NCI-H345 treated with DMSO at 0.1 percent for 48 hours (cell line): ENCODE data around the gene SLC35G3.
A peak's percentile ranks its signal among the peaks of the same experiment; 100 is the strongest.
"Not testable (repeated sequence)": the region's sequence is repeated elsewhere in the genome, so short reads cannot be mapped to it uniquely, and the experiment has no call there.

ENCODE experiments used
- DNase-seq: peaks from one replicate; lab custom pipeline; 2025; ENCODE audit not compliant: unreplicated experiment; lab: John Stamatoyannopoulos, UW

The SLC35G3 gene

DNA sequence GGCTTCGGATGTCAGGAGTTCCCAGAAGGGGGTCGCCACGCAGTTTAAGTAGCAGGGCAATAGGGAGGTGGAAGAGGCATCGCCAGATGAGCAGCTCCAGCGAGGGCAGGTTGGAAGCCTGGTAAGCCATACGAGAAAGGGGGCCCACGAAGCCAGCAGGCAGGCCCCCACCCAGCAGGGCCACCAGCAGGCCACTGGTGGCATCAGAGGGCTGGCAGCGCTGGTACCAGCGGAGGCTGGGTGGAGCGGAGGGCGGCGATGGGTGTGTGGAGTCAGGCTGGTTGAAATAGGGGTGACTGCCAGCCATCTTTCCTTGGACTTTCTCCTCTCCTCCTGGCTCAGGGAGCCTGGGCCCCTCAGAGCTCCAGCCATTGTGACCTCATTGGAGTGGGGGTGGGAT, at the start of gene SLC35G3:
Gene SLC35G3, minus strand, starts transcription at position 393 of the 400 bp plus-strand sequence. Its CDS starts 86 bp downstream, at position 307.
- DNase-seq: not testable (repeated sequence)

DNA sequence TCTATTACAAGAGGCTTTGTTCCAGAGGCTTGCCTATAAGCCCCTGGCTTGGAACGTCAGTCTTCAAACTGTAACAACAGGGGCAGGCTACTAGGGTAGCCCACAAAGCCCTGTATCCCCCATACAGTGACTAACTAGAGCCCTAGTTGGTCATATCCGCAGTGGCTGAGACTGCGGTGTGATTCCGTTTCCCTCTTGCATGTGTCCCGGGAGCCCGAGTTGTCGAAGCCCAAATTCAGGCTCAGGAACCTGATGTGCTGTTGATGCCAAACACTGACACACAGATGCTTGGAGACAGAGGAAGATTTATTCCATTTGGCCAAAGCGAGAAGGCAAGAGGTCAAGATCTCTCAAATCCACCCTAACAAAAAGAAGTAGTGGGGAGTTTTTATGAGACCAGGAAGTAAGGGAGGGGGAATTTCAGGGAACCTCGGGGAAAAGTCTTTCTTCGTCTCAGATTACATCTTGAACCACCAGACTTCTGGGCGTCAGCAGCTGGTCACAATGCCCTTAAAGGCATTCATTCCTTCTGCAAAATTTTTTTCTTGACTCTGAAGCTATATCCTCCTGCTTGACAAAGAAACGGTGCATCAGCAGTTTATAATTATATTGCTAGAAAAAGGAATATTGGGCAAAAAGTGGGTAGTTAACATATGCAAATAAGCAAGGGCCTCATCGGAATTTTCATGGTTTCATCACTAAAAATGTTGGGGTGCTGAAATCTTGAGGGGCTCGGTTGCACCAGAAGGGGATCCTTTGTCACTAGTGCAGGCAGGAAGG, 49.6 kb upstream of the SLC35G3 start:
- DNase-seq: no peak

DNA sequence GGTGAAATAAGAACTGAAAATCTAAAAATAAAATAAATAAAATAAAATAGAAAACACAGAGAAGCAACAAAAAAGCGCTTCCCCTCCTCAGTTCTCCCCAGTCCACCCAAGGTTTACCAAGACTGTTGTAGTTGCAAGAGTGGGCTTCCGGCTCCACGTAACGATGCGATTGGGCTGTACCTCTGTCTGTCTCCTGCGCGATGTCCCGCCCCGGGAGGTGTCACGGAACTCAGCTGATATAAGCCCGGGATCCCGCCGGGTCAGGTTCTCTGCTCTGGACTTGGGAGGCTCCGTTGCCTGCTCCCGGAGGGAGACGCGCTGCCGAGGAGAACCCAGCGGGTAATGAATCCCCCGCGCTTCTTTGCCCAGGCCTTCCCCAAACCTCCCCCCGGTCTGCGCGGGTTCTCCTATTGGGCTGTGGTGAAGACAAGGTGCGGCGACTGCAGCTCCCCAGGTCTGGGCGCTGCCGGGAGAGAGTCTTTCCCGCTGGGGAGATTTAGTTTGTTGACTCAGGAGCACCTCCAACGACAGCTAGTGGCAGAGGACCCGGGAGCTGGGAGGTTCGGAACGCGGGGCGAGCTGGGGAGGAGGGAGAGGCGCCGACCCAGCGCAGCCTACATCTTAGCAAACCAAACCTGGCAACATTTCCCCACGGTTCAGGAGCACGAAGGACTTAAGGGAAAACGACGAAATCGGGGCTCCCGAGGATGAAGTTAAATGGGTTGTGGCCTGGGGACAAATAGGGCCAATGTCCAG, 48.8 kb upstream of the SLC35G3 start, which contains the start of gene SLFN5:
Gene SLFN5, plus strand, starts transcription at position 268 of the 756 bp plus-strand sequence. CDS start 15,619 bp downstream, outside the sequence.
- peak; percentile 71 for DNase-seq

DNA sequence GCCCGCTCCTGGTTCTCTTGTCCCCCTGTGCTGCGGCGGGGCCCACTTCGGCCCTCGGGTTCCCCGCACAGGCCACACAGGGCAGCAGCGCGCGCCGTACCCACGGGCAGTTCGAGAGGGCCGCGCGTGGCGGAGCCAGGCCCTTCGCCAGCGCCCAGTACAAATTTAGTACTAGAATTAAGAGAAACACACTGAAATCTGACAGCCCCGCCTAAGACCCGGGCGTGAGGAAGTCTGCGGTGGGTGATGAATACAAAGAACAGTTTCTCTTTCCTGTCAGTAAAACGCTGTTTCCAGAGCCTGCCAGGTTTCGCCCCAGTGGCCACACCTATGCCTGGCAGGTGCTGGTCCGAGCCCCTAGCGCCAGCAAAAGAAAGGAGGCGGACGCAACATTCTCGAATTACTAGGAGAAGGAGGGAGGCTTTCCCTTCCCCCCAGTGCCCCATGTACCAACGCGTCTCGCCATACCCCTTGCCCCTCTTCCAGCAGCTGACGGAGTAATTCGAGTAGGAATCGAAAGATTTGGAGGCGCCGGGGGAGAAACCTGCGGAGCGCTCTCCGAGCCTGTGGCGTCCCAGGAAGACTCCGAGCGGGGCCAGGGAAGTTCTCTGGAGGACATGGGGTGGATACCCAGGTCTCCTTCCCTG, 48.1 kb upstream of the SLC35G3 start:
- peak; percentile 49 for DNase-seq

DNA sequence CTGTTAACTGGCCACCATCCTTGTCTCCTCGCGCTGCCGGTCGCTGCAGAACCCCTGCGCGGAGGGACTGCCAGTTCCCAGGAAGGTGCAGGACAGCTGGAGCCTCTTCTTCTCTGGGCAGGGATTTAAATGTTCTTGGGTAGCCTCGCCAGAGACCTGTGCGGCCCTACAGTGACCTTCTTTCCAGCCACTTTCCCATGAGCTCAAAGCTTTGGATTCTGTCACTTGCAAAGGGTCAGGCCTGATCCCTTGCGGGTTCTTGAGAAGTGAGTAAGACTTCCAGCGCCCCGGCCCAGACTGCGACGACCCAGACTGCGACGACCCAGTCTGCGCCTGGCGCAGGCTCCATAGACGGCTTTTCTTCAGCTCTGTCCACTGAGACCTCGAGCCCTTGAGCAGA, 47.3 kb upstream of the SLC35G3 start:
- no peak for DNase-seq

DNA sequence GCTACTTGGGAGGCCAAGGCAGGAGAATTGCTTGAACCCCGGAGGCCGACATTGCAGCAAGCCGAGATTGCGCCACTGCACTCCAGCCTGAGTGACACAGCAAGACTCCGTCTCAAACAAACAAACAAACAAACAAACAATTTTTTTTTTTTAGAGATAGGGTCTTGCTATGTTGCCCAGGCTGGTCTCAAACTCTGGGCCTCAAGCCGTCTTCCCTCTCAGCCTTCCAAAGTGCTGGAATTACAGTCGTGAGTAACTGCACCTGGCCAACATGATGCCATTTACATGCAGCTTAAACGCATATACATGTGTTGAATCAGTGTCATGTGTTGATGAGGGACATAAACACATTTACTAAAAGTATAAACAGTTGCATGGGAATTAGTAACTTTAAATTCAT, 46.7 kb upstream of the SLC35G3 start:
- DNase-seq: no peak

DNA sequence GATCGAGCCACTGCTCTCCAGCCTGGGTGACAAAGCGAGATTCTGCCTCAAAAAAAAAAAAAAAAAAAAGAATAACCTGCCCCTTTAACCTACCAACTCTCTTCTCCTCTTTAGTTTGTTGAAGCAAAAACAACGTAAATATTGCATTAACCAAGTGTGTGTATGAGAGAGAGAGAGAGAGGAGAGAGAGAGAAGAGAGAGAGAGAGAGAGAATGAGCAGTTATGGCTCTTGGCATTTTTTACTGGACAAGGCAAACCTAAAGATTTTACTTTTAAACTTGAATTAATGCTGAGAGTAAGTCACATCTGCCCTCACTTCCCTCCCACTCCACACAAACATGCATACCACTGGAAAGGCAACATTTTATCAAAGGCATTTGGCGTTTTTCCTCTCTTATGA, 45.6 kb upstream of the SLC35G3 start:
- DNase-seq: no peak

DNA sequence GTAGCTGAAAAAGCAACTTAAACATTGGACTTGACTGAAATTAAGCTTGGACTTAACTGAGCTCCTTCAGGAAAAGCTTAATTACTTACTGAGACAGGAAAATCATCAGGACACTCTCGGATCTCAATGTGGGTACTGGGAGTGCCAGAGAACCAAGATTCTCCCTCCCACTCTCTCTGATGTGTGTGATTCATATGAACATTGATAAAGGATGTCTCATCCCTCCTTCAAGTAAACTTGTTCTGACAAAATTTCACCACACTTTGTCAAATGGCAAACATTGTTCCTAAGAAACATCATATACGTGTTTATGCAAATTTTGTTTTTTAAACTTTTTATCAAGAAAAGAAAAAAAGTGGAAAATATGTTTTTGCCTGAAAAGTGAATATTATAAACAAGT, 44.6 kb upstream of the SLC35G3 start:
- no peak for DNase-seq

DNA sequence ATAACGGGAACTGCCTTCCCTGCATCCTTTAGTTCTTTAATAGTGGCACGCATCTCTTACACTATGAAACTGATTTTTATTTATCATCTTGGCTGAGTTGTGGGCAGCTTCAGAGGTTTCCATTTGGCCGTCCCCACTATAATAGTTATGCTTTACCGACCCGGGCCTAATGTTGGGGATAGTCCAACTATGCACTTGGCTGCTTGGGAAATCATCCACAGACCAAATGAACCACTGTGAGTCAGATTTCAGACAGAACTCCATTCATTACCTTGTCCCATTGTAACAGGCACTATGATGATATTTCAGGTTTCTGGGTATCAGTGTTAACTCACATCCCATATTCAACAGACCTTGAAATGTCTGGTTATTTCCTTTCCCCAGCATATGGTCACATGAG, 42.6 kb upstream of the SLC35G3 start:
- no peak for DNase-seq

DNA sequence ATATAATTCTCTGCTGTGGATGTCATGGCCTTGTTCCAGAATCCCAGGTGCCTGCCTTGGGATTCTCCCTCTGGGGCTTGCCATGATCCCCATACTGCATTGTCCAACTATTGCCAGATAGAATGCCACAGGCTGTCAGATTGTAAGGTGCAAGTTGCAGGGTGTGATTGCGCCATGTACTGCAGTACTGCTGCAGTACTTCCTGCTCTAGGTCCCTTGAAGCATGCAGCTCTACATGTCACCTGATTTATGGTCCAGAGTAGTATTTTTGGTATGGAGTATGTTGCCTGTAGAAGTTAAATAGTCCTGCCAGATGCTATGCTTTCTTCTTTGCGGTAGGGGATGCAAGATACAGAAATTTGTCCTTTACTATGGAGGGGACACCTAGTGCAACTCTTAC, 41.7 kb upstream of the SLC35G3 start:
- no peak for DNase-seq

DNA sequence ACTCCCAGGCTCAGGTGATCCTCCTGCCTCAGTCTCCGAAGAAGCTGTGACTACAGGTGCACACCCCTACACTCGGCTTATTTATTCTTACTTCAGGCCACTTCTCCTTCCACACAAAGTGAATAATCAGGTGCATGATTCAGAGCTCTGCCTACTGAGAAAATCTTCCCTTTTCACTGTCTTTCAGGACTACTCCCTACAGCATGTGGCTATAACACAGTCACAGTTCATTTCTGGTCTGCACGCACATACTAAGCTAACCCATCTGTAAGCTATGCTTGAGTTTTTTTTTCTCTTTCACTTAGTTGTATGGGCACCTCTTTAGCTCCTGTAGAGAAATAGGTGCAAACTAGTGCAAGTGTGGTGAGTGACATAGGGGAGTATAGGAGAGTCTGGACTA, 41.1 kb upstream of the SLC35G3 start:
- DNase-seq: no peak

DNA sequence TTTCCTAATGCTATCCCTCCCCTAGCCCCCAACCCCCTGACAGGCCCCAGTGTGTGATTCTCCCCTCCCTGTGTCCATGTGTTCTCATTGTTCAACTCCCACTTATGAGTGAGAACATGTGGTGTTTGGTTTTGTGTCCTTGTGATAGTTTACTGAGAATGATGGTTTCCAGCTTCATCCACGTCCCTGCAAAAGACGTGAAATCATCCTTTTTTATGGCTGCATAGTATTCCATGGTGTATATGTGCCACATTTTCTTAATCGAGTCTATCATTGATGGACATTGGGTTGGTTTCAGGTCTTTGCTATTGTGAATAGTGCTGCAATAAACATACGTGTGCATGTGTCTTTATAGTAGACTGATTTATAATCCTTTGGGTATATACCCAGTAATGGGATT, 40.1 kb upstream of the SLC35G3 start:
- not testable (repeated sequence) for DNase-seq

DNA sequence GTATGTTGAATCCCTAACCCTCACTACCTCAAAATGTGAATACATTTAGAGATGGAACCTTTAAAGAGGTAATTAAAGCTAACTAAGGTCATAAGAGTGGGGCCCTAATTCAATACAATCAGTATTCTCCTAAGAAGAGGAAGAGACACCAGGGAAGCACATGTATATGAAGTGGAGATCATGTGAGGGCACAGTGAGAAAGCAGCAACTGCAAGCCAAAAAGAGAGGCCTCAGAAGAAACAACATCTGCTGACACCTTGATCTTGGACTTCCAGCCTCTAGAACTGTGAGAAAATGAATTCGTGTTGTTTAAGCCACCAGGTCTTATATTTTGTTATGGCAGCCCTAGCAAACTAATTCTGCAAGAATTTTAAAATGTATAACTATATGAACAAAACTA, 35.4 kb upstream of the SLC35G3 start:
- no peak for DNase-seq

DNA sequence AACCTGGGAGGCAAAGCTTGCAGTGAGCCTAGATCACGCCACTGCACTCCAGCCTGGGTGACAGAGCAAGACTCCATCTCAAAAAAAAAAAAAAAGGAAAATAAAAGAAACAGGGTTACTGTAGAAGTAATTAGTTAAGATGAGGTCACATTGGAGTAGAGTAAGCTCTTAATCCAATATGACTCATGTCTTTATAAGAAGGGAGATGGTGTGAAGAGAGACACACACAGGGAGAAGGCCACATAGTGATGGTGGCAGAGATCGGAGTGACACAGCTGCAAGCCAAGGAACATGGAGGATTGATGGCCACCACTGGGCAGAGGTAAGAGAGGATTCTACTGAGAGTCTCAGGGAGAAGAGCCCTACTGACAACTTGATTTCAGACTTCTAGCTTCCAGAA, 33.4 kb upstream of the SLC35G3 start:
- DNase-seq: no peak

DNA sequence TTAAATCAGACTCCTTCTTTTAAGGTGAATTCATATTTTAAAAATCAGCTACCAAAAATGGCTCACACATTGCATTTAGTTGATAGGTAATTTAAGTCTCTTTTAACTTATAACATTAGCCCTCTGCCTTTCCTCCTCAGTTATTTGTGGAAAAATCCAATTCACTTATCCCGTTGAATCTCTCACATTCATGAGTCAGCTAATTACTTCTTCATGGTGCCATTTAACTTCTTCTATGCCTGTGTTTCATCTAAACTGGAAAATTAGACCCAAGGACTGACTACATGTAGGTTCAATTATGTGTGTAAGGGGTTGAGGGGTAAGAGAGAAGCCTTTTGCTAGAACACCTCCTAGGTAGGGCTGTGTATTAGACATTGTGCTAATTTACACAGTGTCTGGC, 30.2 kb upstream of the SLC35G3 start:
- no peak for DNase-seq

DNA sequence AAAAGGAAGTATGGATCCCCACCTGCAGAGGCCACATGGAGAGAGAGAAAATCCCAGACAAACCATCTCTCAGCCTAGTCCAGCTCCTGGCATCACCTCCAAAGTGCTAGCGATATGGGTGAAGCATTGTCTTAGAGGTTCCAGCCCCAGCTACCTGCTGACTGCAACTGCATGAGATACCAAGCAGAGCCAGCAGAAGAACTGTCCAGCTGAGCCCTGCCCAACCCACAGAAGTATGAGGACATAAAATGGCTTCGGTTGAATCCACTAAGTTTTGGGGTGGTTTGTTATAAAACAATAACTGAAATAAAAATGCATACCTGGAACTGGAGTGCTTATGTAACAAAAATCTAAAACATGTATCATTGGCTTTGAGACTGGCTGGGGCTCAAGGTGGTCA, 28.3 kb upstream of the SLC35G3 start:
- DNase-seq: no peak

DNA sequence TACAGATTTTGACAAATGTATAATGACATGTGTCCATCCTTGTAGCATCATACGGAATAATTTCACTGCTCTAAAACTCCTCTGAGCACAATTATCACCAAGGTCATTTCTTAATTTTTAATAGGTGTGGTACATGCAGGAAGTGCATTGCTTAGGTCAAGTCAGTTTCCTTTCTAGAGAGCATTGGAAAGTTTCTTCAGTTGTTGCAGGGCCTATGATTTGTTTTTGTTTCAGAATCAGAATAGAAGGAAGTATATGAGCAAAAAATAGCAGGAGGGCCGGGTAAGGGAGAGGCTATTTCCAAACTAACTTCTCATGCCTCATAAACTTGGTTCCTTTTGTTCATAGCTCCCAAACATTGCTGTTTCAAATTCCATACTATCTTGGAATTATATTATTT, 24.7 kb upstream of the SLC35G3 start:
- DNase-seq: no peak

DNA sequence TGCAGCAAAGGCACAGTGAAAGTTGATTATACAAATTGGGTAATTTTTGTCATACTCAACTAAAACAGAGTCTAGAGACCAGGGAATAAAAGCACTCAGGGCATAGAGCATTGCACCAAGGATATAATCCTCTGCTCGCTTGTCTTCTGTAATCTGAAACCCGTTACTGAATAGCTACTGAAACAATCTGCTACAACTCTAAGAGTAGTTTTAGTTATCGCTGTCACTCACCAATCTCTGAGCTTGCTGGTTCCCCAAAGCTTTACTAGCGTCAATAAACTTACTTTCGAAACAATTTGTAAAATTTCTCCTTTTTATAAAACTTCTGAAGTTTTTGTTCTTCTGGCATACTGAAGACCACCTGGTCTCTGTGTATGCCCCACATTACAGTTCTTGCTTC, 22.9 kb upstream of the SLC35G3 start:
- DNase-seq: no peak

DNA sequence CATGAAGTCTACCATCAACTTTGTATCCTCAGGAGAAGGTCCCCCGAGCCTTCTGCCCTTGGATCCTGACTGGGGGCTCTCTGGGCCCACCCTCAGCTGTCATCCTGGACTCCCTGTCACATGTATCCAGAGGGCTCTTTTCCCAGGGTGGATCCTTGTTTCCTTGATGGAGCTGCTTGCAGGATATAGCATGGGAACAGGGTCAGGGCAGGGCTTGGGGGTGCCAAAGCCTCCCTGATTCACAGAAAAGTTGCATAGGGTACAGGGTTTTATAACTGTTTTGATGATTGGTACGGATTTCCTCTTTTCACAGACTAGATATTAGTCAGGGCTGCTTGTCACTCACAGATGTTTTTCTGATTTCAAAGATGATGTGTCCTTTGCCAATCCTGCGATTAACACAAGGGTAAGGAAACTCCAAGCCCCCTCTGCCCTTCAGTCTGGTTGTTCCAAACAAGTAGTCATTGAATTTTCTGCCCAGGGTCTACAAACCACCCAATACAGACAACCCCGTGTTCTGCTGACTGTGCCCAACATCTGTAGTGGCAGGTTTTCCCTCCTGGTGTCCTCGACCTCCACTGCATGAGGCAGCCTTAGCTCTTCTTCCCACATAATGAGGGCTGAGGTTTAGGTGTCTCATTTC, 20.6 kb upstream of the SLC35G3 start:
- DNase-seq: no peak

DNA sequence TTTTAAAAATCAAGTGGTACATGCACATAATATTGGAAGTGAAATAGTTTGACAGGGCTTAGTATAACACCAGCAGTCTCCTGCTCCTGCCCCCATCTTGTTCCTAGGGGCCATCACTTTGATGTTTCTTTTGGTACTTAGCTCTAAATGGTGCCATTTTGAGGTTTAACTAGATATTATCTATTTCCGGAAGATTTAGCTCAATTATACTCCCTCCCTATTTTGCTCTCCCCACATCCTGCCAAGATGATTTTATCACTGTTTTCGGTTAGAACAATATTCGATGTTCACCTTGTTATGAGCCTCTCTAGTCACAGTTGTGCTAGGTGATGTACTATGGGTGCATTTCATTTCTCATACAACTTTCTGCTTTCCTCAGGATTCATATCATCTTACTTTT, 20.0 kb upstream of the SLC35G3 start:
- DNase-seq: no peak

DNA sequence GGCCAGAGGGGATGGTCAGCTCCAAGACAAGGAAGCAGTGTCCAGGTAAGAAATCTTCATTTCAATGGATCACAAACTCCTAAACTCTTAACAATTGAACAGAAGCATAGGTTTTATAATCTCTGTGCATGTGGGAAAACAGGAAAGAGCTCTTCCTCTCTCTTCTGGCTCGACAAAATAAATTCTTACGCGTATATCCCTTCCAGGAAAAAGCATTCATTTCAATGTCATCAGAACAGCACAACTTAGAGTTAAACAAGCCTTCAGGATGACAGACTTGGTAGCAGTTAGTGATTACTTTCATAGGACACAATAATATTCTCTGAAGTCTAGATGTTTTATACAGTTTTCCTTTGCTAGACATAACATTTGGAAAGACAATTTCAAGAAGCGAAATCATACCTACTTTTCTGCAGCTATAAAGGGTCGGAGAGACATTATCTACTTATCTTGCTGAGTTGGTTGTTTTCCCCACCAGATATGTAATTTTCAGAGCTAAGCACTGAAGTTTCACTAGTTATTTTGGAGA, 19.3 kb upstream of the SLC35G3 start:
- no peak for DNase-seq
